KOPT-K1 (cell line): ENCODE data around the gene MYO1F.

Experiments used
- H3K27ac ChIP-seq: fragments of 200-600 bp; sonication (generic); 2 replicates; pipeline ENCODE4 v1.5.1; 2016; ENCODE audit warnings: antibody characterized with exemption, mild to moderate bottlenecking, low read depth, low read length; ENCODE audit not compliant: poor library complexity, severe bottlenecking
- H3K36me3 ChIP-seq: fragments of 200-600 bp; sonication (generic); 2 replicates; pipeline ENCODE4 v1.5.1; 2017; ENCODE audit warnings: antibody characterized with exemption, mild to moderate bottlenecking, low read length, moderate library complexity; ENCODE audit not compliant: insufficient read depth
- H3K9me3 ChIP-seq: fragments of 200-600 bp; sonication (generic); 2 replicates; pipeline ENCODE4 v1.5.1; 2017; ENCODE audit warnings: antibody characterized with exemption, low read length, mild to moderate bottlenecking; ENCODE audit not compliant: insufficient read depth, poor library complexity, severe bottlenecking

The MYO1F gene

DNA sequence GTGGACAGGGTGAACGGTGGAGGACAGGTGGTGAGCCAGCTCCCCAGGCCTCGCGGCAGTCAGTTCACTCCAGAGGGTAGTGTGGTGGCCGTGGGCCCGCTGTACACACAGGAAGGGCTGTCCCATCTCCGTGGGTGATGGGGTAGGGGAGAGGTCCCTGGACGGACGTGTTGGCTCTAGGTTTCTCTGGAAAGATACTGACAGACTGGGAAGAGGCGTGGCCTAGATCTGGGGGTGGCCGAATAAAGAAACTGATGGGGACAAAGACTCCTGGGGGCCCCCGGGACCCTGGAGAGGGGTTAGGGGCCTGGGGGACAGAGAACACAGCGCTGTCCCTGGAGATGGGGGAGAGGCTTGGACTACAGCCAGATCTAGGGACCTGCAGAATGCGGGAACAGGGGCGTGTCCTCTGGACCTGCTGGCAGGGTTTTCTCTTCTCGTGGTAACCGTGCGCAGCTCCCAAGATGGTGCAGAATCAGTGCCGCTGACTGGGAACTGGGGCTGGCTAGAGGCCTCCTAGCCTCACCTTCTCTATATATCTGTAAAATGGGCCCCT, 70.8 kb downstream of the MYO1F start:
- Histone ChIP-seq H3K9me3 (no peaks in the 10 kb centered on the region), H3K27ac (peak overlapping the region; percentile 82), H3K36me3 (peaks cover 13% of the 10 kb centered on the region)

DNA sequence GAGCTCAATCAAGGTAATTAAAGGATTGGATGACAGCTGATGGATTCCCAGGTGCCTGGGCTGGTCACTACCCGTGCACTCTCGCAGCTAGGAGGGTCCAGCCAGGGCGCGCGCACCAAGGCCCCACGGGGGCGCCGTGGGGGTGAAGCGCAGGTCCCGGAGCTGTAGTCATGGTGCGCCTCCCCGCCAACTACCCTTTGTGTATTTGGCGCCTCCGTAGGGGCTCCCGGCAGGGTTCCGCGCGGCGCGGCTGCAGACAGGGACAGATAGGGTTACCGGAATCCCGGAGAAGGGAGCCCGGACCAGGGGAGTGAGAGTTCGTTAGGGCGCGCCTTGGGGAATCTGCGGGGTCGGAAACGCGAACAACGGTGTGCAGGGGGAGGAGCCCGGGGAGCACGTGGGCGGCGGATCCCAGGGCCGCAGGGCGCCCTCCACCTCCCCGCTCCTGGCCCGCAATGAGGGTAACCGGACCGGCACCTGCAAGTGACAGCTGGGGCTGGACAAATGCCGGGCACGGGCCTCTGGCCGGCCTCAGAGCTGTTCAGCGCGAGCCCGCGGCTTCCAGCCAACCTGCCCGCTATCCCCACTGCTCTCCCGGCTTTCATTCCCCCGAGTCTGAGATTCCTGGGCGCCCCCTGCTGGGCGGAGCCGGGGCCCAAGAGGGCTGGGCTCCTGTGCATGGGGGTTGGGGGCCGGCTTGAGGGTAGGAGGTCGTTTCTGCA, 71.4 kb downstream of the MYO1F start:
- Histone ChIP-seq H3K36me3 (peaks cover 7% of the 10 kb centered on the region; the same call in 1 of the 2 replicates), H3K9me3 (no peaks in the 10 kb centered on the region), H3K27ac (peak overlapping the region; percentile 82)

DNA sequence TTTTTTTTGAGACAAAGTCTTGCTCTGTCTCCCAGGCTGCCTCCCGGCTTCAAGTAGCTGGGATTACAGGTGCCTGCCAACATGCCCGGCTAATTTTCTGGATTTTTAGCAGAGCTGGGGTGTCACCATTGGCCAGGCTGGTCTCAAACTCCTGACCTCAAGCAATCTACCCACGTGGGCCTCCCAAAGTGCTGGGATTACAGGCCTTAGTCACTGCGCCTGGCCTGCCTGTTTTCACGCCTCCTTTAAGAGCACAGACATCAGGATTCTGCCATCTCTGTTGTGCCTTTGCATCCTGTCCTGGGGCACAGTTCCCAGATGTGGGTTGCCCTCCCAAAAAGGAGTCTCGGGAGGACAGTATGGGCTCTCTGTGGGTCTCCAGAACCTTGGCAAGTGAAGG, 72.3 kb downstream of the MYO1F start:
- peak overlapping the region; percentile 32 for H3K27ac ChIP-seq
- H3K9me3 ChIP-seq = no peaks in the 10 kb centered on the region

DNA sequence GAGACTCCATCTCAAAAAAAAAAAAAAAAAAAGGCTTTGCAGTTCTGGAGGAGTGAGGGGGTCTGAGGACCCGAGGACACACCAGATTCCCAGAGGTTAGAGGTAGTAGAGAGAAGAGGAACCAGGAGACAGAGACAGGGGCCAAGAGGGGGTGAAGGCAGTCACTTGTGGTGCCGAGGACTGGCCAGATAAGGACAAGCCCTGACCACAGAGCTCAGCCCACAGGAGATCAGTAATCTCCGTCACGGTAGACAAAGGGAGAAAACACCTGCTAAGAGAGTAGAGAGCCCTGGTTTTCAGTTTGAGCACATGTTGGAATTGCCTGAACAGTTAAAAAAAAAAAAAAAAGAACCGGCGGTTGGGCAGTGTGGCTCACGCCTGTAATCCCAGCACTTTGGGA, 73.1 kb downstream of the MYO1F start:
- H3K36me3 ChIP-seq = 0 out of 2 replicates have a peak, but pooled peaks cover 4% of the 10 kb centered on the region
- no peak overlapping the region for H3K27ac ChIP-seq
- no peaks in the 10 kb centered on the region for H3K9me3 ChIP-seq

More for the DNA sequence above, 72.3 kb downstream of the MYO1F start:
- peaks cover 4% of the 10 kb centered on the region; the same call in 1 of the 2 replicates for H3K36me3 ChIP-seq

DNA sequence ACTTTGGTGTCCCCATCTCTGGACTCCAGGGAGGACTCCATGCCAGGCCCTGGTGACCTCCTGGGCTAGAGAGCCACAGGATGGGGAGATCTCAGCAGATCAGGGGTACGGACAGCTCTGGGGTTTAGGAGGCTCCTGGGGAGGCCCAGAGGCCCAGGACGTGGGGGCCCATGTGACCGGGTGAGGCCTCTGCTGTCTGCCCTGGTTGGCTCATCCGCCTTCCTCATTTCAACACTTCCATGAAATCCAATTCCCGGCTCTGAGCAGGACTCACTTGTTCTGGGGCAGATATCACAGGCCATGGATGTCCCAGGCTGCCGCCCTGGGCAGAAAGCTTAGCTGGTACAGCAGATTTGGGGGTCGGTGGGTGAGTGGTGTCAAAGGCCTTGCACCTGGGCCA, 73.7 kb downstream of the MYO1F start:
- H3K27ac ChIP-seq = no peak overlapping the region

DNA sequence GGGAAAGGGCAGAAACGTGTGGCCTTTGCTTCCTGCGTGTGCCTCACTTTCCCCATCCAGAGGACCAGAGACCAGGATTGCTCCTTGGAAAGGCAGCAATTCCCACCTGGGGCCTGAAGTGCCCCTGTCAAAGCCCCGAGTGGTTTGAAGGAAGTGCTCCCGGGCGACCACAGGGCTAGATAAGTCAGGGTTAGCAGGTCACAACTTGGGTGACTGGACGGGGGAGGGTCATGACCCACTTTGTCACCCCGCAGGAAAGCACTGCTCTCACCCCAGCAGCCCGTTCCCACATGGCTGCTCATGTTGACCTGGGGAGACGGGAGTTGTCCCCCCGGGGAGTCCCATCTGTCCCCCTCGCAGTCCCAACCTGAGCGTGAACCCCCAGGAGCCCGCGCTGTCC, 75.3 kb downstream of the MYO1F start:
- Histone ChIP-seq H3K36me3 (no peaks in the 10 kb centered on the region), H3K27ac (peak overlapping the region; percentile 29), H3K9me3 (no peaks in the 10 kb centered on the region)

More for the DNA sequence above, 73.7 kb downstream of the MYO1F start:
- Histone ChIP-seq H3K9me3 (no peaks in the 10 kb centered on the region), H3K36me3 (no peaks in the 10 kb centered on the region)

DNA sequence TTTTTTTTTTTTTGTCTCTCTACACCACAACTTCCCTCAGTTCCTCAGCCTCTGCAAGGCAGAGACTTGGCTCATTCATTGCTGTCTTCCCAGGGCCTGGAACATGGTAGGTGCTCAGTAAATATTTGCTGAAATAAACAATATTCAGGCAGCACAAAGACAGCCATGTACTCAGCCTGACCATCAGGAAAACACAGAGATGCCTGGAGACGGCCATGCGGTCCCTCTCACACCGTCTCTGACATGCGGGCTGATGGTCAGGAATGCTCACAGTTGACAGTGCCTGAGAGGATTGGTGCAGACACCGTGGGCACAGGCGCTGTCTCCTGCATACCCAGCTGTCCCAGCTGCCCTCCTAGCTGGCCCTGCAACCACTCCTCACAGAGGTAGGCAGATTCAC, 75.7 kb downstream of the MYO1F start:
- H3K36me3 ChIP-seq = no peaks in the 10 kb centered on the region
- no peaks in the 10 kb centered on the region for H3K9me3 ChIP-seq
- H3K27ac ChIP-seq = peak overlapping the region; percentile 29

DNA sequence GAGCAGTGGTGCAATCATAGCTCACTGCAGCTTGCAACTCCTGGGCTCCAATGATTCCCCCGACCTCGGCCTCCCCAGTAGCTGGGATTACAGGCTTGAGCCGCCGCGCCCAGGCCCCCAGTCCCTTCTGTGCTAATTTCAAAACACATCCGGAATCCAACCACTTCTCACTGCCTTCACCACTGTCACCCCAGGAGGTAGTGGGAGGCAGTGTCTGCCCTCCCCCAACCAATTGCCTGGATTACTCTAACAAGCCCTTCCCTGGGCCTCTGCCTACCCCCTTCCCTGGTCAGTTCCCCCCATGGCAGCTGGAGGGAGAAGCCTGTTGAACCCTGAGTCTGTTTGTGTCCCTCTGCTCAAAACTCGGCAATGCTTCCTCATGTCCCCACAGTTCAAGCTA, 77.1 kb downstream of the MYO1F start:
- Histone ChIP-seq H3K36me3 (no peaks in the 10 kb centered on the region), H3K27ac (peak overlapping the region; percentile 24), H3K9me3 (no peaks in the 10 kb centered on the region)

DNA sequence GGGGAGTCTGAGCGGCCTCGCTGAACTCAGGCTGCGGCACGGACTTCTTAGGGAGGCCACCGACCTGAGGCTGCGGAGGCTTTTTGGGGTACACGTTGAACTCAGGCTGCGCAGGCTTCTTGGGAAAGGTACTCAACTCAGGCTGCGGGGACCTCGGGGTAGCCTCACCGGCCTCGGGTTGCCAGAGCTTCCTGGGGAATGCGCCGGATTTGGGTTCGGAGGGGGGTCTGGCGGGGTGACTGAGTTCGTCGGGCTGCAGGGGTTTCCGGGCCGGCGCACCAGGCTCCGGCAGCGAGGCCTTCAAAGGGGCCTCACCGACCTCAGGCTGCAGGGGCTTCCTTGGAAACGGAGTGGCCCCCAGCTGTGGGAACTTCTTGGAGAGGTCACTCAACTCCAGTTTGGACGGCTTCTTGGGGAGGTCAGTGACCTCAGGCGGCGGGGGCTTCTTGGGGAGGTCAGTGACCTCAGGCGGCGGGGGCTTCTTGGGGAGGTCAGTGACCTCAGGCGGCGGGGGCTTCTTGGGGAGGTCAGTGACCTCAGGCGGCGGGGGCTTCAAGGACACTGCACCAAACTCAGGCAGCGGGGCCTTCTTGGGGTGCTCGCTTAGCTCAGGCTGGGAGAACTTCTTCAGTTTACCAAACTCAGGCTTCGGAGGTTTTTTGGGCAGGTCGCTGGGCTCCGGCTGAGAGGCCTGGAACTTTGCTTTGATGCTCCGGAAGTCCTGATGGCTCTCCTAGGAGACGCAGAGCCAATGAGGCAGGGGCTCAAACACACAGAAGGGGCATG, 78.0 kb downstream of the MYO1F start:
- H3K9me3 ChIP-seq = no peaks in the 10 kb centered on the region
- no peak overlapping the region for H3K27ac ChIP-seq
- no peaks in the 10 kb centered on the region for H3K36me3 ChIP-seq

DNA sequence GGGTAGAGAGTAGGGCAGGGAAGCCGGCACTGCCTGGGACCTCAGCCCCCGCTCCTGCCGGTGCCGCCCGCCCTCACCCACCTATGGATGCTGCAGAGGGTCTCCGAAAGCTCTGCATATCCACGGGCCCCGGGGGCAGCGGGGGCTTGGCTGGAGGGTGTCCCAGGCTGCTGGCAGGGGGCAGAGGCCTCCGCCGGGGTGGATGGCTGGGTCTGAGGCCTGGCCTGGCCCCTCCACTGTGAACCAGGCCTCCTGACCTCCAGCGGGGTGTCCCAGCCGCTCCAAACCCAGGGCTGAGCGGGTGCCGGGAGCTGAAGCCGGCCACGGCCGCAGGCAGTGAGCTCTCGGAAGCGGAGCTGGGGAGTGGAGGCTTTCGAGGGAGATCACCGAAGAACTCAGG, 78.9 kb downstream of the MYO1F start:
- Histone ChIP-seq H3K27ac (no peak overlapping the region), H3K36me3 (no peaks in the 10 kb centered on the region), H3K9me3 (no peaks in the 10 kb centered on the region)

DNA sequence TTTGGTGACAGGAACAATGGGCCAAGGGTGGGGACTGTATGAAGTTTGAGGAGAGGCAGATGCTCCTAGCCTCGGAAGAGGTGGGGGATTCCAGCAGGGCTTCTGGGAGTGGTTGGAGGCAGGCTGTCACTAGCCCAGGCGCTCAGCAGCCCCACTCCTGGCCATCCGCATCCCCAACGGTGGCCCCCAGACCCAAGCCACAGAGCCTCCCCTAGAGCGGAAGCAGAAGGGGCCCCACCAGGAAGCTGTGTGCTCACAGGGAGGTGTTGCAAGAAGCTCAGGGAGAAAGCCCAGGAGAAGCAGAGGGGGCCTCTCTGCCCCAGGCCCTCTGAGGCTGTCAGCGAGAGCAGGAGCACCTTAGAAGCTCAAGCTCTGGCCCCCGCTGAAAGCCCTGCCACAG, 83.1 kb downstream of the MYO1F start:
- Histone ChIP-seq H3K27ac (peak overlapping the region; percentile 67), H3K9me3 (no peaks in the 10 kb centered on the region), H3K36me3 (peaks cover 18% of the 10 kb centered on the region)

DNA sequence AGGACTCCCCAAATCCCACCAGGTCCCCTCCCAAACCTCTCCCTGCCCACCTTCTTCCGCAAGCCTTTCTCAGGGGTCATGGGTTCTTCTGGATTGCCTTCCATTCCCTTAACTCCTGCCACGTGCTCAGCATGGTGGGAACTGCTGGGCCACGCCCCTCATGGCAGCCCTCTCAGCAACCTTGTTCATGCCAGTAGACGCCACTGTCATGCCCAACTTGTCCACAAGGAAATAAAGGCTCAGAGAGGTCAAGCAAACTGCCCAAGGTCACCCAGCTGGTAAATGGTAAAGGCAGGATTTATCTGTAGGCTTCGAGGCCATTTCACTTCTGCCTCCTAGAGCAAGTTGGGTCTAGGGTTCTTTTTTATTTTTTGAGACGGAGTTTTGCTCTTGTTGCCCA, 85.7 kb downstream of the MYO1F start:
- no peak overlapping the region for H3K27ac ChIP-seq
- peaks cover 42% of the 10 kb centered on the region for H3K36me3 ChIP-seq
- no peaks in the 10 kb centered on the region for H3K9me3 ChIP-seq

DNA sequence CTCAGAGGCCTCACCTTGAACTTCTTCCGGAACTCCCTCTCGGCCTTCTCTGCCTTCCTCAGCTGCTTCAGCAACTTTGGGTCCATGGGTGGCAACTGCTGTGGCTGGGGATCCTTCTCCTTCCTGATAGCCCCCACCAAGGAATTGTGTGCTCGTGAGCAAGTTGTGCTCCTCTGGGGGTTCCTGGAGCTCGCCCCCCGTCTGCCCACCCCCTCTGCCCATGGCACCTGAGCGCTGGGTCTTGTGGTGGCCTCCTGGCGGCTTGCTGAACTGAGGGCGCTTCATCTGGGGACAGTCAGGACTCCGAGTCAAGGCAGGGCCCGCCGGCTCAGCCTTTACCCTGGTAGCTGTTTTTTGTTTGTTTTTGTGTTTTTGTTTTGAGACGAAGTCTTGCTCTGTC, 86.4 kb downstream of the MYO1F start:
- H3K36me3 ChIP-seq = peaks cover 49% of the 10 kb centered on the region
- H3K9me3 ChIP-seq = no peaks in the 10 kb centered on the region
- no peak overlapping the region for H3K27ac ChIP-seq

DNA sequence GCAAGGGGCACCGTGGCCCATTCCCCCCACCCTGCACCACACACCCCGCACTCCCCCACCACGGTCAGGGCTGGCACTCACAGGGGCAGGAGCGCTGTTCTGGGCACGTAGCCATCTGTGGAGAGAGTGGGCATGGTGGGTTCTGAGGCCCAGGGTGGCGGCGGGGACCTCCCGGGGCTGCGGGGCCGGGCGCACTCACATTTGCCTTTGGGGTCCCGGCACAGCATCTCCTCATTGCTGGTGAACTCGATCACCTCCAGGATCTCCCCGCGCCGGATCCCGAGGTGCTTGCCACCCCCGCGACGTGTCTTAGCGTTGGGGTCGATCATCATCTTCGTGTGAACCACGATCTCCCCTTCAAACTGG, 86.9 kb downstream of the MYO1F start:
- Histone ChIP-seq H3K36me3 (peaks cover 54% of the 10 kb centered on the region), H3K27ac (no peak overlapping the region), H3K9me3 (no peaks in the 10 kb centered on the region)

DNA sequence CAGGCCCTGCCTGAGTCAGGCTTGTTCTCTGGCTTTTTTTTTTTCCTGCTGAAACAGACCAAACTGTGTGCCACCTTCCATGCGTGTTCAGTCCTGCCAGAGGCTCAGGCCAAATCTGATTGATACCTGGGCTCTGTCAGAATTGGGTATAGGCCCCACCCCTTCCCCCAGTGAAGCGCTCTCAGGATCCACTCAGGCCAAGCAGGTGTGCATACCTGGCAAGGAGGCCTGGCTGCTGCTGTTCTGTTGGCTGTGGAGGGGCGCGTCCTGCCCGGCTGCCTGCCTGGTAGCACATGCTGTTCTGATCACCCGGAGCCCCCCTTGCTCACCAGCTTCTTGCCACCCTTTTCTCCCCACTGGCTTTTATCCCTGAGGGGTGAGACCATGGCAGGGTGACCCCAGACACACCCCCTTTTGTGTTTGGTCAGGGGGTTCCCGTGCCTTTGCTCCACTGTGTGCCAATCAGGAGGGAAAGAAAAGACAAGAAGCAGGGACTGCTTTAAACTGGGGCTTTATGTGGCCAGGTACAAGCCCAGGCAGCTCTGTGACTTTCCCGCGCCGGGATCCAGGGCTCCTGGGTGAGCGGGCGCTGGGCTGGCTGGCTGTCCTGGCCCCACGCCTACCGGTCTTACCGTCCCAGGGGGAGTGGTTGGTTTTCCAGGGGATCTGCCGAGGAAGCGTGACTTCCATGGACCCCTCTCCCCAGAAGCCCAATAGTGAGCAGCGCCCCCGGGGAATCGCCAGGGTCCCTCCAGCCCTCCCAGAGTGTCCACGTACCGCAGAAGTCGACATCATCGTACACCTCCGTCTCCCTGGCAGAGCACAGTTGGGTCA, 87.5 kb downstream of the MYO1F start:
- peaks cover 60% of the 10 kb centered on the region for H3K36me3 ChIP-seq
- H3K9me3 ChIP-seq = no peaks in the 10 kb centered on the region
- peak overlapping the region; percentile 1 for H3K27ac ChIP-seq
